SIG-M5 (cell line): Measurements from ENCODE around the gene LYSMD1.
"Not testable (repeated sequence)": the region's sequence is repeated elsewhere in the genome, so short reads cannot be mapped to it uniquely, and the experiment has no call there.

ENCODE experiments used
- DNase-seq: peaks from one replicate; lab custom pipeline; 2025; lab: John Stamatoyannopoulos, UW

The LYSMD1 gene, protein sequence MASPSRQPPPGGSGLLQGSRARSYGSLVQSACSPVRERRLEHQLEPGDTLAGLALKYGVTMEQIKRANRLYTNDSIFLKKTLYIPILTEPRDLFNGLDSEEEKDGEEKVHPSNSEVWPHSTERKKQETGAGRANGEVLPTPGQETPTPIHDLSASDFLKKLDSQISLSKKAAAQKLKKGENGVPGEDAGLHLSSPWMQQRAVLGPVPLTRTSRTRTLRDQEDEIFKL

DNA sequence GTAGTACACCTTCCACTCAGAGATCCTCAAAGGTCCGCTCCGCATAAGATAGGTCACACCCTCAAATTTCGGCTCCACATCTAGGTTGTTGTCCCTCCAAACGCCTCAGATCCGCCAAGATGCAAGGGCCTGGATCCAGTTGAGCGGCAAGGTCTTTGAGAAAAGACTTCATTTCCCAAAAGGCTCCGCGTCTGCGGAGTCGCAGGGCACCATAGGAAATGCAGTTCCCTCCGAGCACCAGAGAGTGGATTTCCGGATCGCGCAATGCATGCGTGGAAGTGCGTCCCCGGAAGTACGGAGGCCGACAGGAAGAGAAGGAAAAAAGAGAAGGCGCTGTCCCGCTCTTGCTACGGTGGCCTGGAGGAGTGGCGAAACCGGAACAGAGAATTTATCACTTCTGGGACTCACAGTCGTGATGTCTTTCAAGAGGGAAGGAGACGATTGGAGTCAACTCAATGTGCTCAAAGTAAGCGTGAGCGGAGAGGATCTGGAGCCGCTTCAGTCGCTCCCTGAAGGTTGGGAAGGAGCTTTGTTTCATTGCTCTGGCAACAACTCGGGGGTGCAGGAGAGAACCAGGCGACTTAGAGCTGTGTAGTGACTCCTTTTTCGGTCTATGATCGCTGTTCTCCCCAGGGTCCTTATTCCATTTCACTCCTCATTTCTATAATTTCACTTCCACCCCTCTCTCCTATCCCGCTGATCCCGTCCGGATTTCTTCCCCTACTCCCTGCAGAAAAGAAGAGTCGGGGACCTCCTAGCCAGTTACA is at the start of gene LYSMD1, which contains the start of gene SCNM1:
Gene LYSMD1, minus strand, starts transcription at position 165 of the 767 bp plus-strand sequence. CDS start 644 bp downstream, outside the sequence.
Gene SCNM1, plus strand, starts transcription at position 407 of the 767 bp plus-strand sequence. Its CDS starts 9 bp downstream, at position 416.
- DNase-seq: peak; percentile 99

DNA sequence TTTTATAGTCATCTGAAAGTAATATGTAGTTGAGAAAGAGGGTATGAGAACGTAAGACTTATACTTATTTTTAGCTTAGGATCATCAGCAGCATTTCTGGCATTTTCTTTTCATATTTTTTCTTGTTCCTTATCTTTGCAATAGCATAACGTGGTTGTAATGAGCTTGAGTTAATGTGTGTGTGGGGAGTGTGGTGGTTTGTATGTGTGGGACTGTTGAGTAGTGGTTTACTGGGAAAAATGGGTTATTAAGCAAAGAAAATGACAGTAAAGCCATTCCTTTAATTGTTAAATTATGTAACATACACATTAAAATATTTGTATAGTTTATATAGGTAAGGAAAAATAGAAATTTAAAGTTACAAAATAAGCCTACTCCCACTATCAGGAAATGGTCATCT is 47.9 kb upstream of the LYSMD1 start:
- DNase-seq: no peak

DNA sequence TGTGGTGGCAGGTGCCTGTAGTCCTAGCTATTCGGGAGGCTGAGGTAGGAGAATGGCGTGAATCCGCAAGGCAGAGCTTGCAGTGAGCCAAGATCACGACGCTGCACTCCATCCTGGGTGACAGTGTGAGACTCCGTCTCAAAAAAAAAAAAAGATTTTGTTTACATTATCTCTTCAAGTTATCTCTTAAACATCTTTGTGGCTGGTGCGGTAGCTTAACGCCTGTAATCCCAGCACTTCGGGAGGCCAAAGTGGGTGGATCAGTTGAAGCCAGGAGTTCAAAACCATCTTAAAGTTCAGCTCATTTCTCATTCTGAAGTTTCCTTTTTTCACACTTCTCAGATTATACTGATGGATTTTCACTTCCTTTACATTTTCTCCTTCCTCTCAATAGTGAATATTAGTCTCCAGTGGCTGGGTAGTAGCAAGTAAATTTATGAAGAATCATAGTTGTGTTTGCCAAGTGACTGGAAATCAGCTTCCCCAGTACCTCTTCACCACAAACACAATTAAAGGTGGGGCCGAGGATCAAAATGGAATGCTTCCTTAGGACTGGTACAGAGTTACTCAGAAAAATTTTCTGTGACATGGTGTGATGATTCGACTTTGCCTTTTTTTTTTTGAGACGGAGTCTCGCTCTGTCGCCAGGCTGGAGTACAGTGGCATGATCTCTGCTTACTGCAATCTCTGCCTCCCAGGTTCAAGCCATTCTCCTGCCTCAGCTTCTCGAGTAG is 46.4 kb upstream of the LYSMD1 start:
- DNase-seq: no peak

DNA sequence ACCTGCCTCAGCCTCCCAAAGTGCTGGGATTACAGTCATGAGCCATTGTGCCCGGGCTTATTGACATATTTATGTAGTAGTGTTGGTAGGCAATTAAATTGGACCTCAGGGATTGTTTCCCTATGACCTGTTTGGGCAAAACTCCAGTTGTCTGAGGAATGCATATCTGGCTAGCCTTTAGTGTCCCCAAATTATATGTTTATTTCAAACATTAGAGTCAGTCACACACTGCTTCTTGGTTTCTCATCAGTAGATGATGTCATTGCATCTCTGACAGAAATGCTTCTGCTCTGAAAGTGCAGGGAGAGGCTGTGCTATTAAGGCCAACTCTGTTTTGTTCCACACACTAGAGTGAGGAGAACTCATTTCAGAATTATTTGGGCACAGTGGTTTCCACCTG is 45.1 kb upstream of the LYSMD1 start:
- DNase-seq: no peak

DNA sequence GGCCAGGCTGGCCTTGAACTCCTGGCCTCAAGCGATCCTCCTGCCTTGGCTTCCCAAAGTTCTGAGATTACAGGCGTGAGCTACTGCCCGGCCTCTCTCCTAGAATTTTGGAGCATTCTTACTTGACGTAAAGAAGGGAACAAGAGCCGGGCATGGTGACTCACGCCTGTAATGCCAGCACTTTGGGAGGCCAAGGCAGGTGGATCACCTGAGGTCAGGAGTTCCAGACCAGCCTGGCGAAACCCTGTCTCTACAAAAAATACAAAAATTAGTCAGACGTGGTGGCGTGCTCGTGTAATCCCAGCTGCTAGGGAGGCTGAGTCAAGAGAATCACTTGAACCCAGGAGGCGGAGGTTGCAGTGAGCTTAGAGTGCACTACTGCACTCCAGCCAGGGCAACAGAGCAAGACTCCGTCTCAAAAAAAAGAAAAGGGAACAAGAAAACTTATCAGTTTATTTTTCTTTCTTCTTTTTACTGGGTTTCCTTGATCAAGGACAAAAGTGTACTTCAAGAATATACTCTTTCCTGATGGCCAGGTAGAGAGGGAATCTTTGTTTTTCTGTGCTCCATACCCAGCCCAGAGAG is 39.8 kb upstream of the LYSMD1 start:
- DNase-seq: not testable (repeated sequence)

DNA sequence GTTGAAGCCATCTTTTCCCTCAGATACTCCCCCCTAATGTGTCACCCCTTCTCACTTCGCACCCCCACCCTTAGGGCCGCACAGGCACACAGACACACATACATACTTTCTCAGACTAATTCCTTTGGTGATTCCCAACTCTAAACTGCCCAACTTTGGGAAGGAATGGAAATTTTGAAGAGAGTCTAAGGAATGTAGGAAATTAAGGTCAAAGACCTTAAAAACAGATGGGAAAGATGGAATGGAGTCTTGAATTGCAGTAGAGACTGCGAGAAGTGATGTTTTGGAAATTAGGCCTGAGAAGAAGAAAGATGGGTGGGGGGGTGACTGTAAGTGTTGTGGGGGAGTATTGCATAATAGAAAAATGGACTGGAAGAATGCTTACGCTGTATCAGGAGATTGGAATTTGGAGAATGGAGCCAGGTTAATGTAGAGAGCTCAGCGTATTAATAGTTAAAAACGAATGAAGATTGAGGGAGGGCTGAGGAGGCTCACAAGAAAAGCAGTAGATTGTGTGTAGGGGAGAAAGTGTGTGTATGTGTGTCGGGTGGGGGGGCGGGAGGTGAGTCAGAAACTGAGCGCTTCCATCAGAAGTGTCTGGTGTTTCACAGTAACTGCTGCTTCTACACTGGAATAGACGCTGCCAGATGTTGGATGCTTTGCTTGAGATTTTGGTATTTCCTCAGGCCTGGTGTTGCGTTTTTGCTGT is 34.3 kb upstream of the LYSMD1 start:
- DNase-seq: no peak

DNA sequence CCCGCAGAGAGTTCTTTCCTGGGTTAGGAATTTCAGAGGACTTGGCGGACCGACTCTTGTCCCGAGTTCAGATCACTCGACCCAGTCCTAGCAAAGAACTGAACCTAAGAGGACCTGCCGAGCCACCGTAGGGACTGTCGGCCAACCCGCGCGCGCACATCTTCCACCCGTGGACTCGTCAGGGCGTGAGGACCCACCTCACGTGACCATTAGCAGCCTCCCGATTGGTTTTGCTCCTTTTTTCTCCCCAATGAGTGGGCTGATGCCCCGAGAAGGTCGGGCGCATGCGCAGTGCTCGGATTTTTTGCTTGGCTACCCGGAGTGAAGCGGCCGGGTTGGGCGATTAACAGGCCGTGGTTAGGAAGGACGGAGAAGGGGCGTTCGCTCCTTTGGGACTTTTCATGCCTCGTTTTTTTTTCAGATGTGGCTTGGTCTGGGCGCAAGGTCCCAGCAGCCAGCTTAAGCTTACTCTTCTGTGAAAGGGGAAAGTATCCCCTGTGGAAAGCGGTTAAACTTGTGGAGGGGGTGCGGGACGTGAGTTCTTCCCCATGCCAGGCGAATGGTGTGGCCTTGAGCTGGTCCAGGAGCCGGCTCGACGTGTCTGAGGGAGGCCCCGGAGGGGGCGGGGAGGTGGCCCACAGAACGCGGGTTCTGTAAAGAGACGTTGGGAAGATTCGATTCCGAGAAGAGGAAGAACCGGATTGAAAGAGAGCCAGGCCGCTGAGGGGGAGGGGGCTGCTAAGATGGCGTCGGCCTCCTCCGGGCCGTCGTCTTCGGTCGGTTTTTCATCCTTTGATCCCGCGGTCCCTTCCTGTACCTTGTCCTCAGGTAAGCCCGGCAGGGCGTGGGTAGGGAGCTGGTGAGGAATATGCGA is 32.8 kb upstream of the LYSMD1 start, which contains the start of gene PIP5K1A:
Gene PIP5K1A, plus strand, starts transcription at position 299 of the 874 bp plus-strand sequence. Its CDS starts 445 bp downstream, at position 744.
- peak; percentile 70 for DNase-seq

DNA sequence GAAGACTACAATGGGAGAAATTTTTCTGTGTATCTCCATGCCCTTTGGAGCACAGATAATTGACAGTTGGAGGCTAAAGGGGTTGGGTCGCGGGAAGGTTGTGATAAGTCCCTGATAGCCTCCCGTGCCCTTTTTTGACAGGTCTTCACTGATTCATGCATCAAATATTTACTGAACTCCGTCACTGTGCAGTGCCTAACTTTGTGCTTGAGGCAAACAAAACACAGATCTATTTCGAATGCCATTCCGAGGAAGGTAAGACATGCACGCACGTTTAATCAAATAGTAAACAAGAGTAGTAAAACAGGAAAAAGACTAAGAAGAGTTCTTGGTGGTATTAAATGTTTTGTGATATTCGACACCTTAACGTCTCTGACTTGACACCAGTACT is 32.2 kb upstream of the LYSMD1 start:
- DNase-seq: no peak

DNA sequence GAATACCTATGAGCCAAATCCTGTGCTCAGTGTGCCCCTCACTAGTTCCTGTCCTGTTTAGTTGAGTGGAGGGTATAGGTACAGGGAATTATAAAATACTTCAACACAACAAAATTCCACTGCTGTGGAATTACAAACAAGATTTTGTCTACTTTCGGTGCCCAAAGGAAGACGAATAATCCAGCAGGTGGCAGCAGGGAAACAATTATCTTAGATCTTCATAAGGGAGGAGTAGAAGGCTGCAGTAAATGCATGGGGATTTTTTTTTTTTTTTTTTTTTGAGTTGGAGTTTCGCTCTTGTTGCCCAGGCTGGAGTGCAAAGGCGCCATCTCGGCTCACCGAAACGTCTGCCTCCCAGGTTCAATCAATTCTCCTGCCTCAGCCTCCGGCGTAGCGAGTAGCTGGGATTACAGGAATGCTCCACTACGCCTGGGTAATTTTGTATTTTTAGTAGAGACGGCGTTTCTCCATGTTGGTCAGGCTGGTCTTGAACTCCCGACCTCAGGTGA is 30.6 kb upstream of the LYSMD1 start:
- DNase-seq: peak; percentile 54

DNA sequence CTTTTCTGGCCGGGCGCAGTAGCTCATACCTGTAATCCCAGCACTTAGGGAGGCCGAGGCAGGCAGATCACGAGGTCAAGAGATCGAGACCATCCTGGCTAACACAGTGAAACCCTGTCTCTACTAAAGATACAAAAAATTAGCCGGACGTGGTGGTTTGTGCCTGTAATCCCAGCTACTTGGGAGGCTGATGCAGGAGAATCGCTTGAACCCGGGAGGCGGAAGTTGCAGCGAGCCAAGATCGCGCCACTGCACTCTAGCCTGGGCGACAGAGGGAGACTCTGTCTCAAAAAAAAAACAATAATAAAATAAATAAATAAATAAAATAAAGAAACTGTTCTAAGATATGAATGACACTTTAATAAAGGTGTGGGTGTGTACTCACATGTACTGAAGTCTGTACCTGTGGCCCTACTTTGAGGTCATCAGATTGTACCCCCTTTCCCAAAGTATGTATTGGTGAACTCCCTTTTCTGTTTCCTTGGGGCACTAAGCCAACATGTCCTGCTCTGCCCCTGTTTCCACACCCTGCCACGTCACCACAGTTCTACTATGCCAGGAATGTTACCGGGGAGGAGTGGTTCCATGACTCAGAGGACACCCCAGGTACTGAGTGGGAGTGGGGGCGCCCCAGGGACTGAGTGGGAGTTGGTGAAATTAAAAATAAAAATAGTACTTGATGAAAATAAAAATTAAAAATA is 29.3 kb upstream of the LYSMD1 start:
- DNase-seq: not testable (repeated sequence)

DNA sequence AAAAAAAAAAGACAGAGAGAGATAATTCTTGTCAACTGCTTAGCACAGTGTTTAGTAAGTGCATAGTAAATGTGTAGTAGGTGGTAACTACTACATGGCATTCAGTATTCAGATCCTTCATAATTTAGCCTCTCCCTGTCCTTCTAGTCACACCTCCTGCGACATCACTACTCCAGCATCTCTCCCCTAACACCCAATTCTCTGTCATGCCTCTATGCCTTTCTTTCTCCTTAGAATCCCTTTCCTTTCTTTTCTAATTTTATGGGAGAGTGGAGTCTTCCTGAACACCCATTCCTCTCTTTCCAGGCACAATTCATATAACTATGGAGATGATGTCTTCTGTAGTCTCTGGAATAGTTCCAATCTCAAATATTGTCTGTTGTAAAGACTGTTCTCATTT is 28.2 kb upstream of the LYSMD1 start:
- DNase-seq: no peak

DNA sequence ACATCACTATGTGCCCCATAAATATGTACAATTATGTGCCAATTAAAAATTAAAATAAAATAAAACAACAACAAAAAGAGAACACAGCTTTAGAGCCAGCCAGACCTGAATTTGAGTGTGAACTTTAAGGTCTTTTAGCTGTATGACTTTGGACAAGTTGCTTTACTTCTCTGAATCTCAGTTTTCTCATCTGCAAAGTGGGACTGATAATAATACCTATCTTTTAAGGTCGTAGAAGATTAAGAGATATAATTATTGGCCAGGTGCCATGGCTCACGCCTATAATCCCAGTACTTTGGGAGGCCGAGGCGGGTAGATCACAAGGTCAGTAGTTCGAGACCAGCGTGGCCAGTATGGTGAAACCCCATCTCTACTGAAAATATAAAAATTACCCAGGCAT is 27.6 kb upstream of the LYSMD1 start:
- DNase-seq: no peak

DNA sequence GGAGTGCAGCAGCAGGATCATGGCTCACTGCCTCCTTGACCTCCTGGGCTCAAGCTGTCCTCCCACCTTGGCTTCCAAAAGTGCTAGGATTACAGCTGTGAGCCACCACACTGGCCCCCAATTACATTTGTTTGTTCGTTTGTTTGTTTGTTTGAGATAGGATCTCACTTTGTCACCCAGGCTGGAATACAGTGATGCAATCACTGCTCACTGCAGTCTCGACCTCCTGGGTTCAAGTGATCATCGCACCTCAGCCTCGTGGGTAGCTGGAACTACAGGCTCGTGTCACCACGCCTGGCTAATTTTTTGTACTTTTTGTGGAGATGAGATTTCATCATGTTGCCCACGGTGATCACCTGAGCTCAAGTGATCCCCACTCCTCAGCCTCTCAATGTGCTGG is 26.3 kb upstream of the LYSMD1 start:
- no peak for DNase-seq

DNA sequence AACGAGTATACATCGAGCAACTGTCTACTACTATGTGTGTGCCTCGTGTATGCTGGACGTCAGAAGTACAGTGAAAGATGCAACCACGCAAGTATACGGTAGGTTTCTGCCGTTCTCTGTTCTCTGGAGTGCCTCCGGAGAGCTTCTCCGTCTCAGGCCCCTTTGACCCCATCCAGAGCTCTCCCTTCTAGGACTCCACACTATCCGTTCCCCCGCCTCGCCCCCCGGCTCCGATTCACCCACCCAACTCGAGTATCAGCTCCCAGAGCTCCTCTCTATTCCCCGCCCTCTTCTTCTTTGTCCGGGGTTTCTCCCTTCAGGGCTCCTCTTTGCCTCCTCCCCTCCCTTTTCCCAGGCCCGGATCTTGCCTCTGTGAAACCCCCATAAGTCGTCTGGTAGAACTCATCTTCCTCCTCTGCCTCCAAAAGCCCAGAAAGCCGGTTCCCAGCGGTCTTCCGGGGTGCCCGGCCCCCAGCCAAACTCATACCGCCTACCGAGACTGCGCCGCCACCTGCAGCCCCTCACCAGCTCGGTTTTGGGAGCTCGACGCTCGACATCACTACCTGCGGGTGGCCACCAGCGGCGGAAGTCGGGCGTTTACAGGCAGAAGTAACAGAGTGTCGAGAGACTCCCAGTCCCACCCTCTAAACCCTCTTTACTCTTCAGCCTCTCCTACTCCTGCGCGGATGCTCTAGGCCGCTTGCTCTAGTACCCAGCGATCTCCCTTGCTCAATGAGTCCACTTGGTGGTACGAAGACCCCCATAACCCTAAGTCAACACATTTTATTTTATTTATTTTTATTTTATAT is 24.1 kb upstream of the LYSMD1 start, which contains the start of gene VPS72:
Gene VPS72, minus strand, starts transcription at position 561 of the 809 bp plus-strand sequence. Its CDS starts 76 bp downstream, at position 485.
- DNase-seq: peak; percentile 67

DNA sequence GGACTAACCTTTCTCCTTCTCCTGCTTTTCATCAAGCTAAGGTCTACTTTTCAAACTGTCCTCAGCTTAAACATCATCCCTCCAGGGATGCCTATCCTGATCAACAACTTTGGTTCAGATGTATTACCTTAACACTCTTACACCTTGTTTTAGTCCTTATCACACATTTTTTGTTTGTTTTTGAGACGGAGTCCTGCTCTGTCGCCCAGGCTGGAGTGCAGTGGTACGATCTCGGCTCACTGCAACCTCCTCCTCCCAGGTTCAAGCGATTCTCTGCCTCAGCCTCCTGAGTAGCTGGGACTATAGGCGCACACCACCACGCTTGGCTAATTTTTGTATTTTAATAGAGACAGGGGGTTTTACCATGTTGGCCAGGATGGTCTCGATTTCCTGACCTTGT is 23.0 kb upstream of the LYSMD1 start:
- not testable (repeated sequence) for DNase-seq

DNA sequence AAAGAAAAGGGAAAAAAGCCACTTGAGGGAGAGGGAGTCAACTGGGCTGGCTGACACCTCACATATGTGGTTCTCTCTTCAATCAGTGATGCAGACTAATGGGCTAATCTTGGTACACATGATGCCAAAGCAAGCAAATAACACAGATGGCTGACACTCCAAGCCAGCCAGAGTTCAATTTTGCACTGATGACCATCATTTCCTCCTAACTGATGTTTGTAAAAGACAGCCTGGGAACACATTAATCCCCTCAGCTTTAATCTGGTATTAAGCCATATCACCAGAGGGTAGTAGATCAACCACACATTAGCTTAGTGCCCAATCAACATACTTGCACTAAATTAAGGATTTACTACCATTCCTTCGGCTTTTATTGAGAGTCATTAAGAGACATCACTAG is 21.5 kb upstream of the LYSMD1 start:
- no peak for DNase-seq

DNA sequence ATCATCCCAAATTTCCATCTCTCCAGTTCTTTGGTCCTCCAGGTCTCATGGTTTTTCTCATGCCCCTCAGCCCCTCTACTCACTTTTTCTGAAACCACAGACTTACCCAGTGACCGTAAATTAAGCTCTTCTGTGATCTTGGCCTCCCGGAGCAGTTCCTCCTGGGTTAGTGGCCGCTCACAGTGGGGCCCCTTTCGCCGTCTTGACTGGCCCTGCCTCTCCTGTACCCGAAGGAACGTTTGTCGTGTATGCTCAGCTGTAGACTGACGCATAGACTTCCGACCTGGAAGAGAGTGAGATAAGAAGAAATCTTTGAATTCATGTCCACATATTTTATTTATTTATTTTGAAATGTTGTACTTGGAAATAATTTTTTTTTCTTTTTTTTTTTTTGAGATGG is 18.5 kb upstream of the LYSMD1 start:
- no peak for DNase-seq

DNA sequence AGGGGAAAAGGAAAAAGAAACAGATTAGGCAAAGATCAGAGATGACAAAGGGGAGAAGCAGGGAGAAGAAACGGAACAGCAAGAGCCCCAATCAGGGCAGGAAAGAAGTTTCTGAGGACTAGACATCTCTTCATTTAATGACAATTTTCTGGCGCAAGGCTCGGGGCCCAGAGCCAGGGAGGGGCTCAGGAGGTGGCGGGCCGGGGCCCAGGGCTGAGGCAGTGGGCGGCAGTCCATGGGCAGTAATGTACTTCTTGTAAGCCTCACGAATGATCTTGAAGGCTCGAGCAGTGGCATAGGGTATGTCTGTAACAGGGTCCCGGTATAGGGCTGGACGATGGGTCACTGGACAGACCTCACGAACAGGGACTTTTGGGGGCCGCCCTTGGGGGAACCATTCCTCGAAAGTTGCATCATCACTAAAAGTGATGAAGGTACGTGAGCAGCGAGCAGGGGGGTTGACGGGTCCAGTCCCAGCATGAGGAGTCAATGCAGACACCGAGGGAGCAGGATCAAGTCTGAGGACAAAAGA is 10.9 kb upstream of the LYSMD1 start:
- no peak for DNase-seq
